ENCODE data around the gene NAP1L4.

Gene NAP1L4

DNA sequence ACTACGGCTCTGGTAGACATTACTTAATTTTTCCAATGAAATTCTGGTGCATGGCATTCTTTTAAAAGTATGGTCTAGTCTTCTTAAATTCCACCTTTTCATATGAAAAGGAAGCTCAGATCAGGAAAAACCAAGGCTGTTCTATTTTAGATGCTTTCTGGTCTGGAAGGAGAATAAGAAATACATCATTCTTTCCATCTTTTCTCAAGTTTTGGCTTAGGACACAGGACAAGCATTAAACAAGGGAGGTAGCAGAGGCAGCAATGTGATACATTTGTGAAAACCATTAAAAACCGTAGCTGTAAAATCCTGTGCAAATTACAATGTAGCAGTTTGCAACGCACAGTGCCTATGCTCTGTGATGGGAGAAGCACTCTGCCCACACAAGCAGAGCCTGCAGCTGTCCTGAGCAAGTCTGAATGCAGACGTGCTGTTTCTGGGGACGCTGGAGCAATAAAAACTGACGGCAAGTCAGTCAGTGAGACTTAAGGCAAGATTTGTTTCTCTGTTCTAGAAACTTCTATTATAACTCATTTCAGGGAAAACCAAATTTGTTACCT, 23.7 kb downstream of the NAP1L4 start:
- Histone ChIP-seq H3K4me1 (ENCODE audit: low read length) (no peaks in the 10 kb centered on the region), H3K9ac (ENCODE audit: low read length) (no peak overlapping the region), H2AFZ (ENCODE audit: low read length) (no peak overlapping the region), H3K9me3 (replicated peaks; ENCODE audit: insufficient read depth, low read length) (no peaks in the 10 kb centered on the region), H3K36me3 (replicated peaks; ENCODE audit: insufficient read depth, low read length) (peaks cover 56% of the 10 kb centered on the region), H4K20me1 (ENCODE audit: insufficient read depth, low read length) (peaks cover 32% of the 10 kb centered on the region; the same call in 1 of the 2 replicates), H3K27me3 (replicated peaks; ENCODE audit: insufficient read depth, low read length) (no peaks in the 10 kb centered on the region), H3K27ac (ENCODE audit: low read length) (no peak overlapping the region), H3K79me2 (ENCODE audit: low read length) (peaks cover 96% of the 10 kb centered on the region), H3K4me2 (ENCODE audit: low read depth, low read length) (no peak overlapping the region), H3F3A (ENCODE audit: insufficient read depth, low read length) (no peaks in the 10 kb centered on the region; the same call in none of the 2 replicates), H3K9me2 (replicated peaks; ENCODE audit: insufficient read depth, low read length) (no peaks in the 10 kb centered on the region), H3K4me3 (ENCODE audit: low read length) (no peak overlapping the region)
- no peak for TF ChIP-seq EZH2 (optimal IDR thresholded peaks at IDR 0.05; ENCODE audit: low read depth, low read length)
- no peak for TF ChIP-seq EZH2phosphoT487 (IDR thresholded peaks at IDR 0.05; ENCODE audit: low read length)
- TF ChIP-seq, protein P1, sequence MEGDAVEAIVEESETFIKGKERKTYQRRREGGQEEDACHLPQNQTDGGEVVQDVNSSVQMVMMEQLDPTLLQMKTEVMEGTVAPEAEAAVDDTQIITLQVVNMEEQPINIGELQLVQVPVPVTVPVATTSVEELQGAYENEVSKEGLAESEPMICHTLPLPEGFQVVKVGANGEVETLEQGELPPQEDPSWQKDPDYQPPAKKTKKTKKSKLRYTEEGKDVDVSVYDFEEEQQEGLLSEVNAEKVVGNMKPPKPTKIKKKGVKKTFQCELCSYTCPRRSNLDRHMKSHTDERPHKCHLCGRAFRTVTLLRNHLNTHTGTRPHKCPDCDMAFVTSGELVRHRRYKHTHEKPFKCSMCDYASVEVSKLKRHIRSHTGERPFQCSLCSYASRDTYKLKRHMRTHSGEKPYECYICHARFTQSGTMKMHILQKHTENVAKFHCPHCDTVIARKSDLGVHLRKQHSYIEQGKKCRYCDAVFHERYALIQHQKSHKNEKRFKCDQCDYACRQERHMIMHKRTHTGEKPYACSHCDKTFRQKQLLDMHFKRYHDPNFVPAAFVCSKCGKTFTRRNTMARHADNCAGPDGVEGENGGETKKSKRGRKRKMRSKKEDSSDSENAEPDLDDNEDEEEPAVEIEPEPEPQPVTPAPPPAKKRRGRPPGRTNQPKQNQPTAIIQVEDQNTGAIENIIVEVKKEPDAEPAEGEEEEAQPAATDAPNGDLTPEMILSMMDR (IDR thresholded peaks at IDR 0.05; ENCODE audit: low read length), result no peak
- DNase-seq, result no peak

GRCh38 chr11:2964782-2965181, 27.3 kb downstream of the NAP1L4 start:
- no peak for DNase-seq
- H3K4me3 ChIP-seq (ENCODE audit: low read length), result no peak overlapping the region
- H3K27ac ChIP-seq (ENCODE audit: low read length), result no peak overlapping the region
- peaks cover 95% of the 10 kb centered on the region for H3K79me2 ChIP-seq (ENCODE audit: low read length)
- H3K36me3 ChIP-seq (replicated peaks; ENCODE audit: insufficient read depth, low read length), result peaks cover 36% of the 10 kb centered on the region
- H3K9me2 ChIP-seq (replicated peaks; ENCODE audit: insufficient read depth, low read length), result no peaks in the 10 kb centered on the region
- no peaks in the 10 kb centered on the region; the same call in none of the 2 replicates for H3F3A ChIP-seq (ENCODE audit: insufficient read depth, low read length)
- peaks cover 32% of the 10 kb centered on the region for H4K20me1 ChIP-seq (ENCODE audit: insufficient read depth, low read length)
- H3K4me1 ChIP-seq (ENCODE audit: low read length), result no peaks in the 10 kb centered on the region
- H2AFZ ChIP-seq (ENCODE audit: low read length), result no peak overlapping the region
- H3K9me3 ChIP-seq (replicated peaks; ENCODE audit: insufficient read depth, low read length), result no peaks in the 10 kb centered on the region
- H3K4me2 ChIP-seq (ENCODE audit: low read depth, low read length), result no peak overlapping the region
- H3K27me3 ChIP-seq (replicated peaks; ENCODE audit: insufficient read depth, low read length), result no peaks in the 10 kb centered on the region
- H3K9ac ChIP-seq (ENCODE audit: low read length), result no peak overlapping the region
- TF ChIP-seq, protein P1 (IDR thresholded peaks at IDR 0.05; ENCODE audit: low read length), result no peak
- no peak for TF ChIP-seq EZH2phosphoT487 (IDR thresholded peaks at IDR 0.05; ENCODE audit: low read length)
- no peak for TF ChIP-seq EZH2 (optimal IDR thresholded peaks at IDR 0.05; ENCODE audit: low read depth, low read length)

- no peak for DNase-seq
- H3K79me2 ChIP-seq (ENCODE audit: low read length), result peaks cover 95% of the 10 kb centered on the region
- H3K4me2 ChIP-seq (ENCODE audit: low read depth, low read length), result no peak overlapping the region
- no peaks in the 10 kb centered on the region for H3K27me3 ChIP-seq (replicated peaks; ENCODE audit: insufficient read depth, low read length)
- no peaks in the 10 kb centered on the region for H3K9me2 ChIP-seq (replicated peaks; ENCODE audit: insufficient read depth, low read length)
- H3K4me1 ChIP-seq (ENCODE audit: low read length), result no peaks in the 10 kb centered on the region
- H3K9me3 ChIP-seq (replicated peaks; ENCODE audit: insufficient read depth, low read length), result no peaks in the 10 kb centered on the region
- no peak overlapping the region for H2AFZ ChIP-seq (ENCODE audit: low read length)
- peaks cover 35% of the 10 kb centered on the region for H3K36me3 ChIP-seq (replicated peaks; ENCODE audit: insufficient read depth, low read length)
- H3K4me3 ChIP-seq (ENCODE audit: low read length), result no peak overlapping the region
- no peak overlapping the region for H3K9ac ChIP-seq (ENCODE audit: low read length)
- peaks cover 32% of the 10 kb centered on the region for H4K20me1 ChIP-seq (ENCODE audit: insufficient read depth, low read length)
- TF ChIP-seq, protein P1 (IDR thresholded peaks at IDR 0.05; ENCODE audit: low read length), result no peak
- H3F3A ChIP-seq (ENCODE audit: insufficient read depth, low read length), result no peaks in the 10 kb centered on the region; the same call in none of the 2 replicates
- no peak overlapping the region for H3K27ac ChIP-seq (ENCODE audit: low read length)
Measured at GRCh38 chr11:2963761-2964160, 28.4 kb downstream of the NAP1L4 start.
